NOMO-1 treated with DMSO at 0.1 percent for 48 hours (cell line): ENCODE data around the gene ABCC4.

Experiments
- DNase-seq: peaks from one replicate; lab custom pipeline; 2025; ENCODE audit not compliant: unreplicated experiment; lab: John Stamatoyannopoulos, UW

Gene ABCC4

DNA sequence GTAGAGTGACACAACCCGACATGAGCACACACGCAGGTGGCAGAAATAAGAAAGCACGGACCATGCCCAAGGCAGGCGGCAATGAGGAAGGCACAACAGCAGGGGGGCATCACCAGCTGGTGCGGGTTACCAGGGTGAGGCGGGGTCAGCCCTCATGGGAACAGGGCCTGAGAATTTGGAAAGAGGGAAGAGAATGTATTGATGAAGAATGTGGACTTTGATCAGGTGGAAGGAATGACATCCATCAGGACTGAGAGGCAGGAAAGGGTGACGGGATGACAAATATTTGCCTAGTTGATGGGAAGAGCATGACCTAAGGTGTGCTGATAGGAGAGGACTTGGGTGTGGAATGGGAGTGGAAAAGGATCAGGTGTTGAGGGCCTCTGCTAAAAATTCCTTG is 177.5 kb downstream of the ABCC4 start:
- no peak for DNase-seq

GRCh38 chr13:95122063-95122462 is 179.2 kb downstream of the ABCC4 start:
- DNase-seq, result no peak

GRCh38 chr13:95121516-95121915 is 179.7 kb downstream of the ABCC4 start:
- no peak for DNase-seq

- no peak for DNase-seq
Measured at GRCh38 chr13:95120650-95121049, 180.6 kb downstream of the ABCC4 start.

- no peak for DNase-seq
Measured at GRCh38 chr13:95118541-95119324, 182.5 kb downstream of the ABCC4 start.

GRCh38 chr13:95117092-95117491 is 184.2 kb downstream of the ABCC4 start:
- no peak for DNase-seq

DNA sequence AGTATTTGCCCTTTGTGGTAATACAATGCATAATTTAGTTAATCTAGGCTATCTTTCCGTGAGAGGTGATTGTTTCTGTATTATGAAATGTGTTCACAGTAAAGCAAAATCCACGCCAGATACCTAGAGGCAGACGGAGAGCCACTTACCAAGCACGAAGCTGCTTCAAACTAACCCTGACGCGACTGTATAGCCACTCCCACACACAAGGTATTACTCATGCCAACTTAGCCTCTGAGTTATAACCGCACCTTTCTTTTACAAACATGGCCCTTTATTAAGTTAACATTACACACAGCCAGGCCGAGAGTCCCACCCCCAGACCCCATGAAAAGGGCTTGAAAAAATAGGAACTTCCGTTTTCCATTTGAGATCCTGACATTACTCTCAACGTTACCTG is 185.7 kb downstream of the ABCC4 start:
- DNase-seq, result no peak

- no peak for DNase-seq
Measured at GRCh38 chr13:95113601-95114000, 187.7 kb downstream of the ABCC4 start.

DNA sequence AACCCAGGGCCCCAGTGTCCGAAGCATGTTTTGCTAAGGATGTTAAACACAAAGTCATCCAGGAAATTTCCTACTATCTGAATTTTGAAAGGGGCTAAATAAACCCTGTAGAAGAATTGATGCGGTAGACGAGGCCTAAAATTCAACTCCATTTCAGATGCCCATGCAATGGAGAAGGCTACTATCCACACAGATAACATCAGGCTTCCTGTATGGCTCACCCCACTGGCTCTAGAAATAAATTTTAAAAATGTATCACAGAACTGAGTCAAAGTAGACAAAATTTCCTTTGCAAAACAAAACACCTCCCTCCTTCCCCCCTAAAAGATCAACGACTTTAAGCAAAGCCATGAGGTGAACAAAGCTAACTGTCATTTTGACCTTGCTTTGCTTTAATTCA is 188.4 kb downstream of the ABCC4 start:
- no peak for DNase-seq

DNA sequence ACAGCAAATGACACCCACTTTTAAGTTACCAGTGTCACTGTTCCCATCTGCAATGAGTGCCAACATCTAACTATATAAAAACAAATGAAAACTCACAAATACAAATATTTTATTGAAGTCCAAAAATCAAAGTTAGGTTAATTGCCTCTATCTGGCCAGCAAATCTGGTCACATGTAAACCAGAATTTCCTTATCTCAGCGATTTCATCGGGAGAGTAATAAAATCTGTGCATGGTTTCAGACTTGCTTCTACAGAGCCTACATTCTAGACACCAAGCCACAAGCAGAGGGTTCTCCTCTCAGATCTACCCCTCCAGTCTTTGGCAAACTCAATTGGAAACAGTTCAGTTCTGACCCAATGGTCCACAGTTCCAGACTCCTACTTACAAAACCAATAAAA is 189.6 kb downstream of the ABCC4 start:
- DNase-seq, result no peak

GRCh38 chr13:95106562-95106961 is 194.7 kb downstream of the ABCC4 start:
- no peak for DNase-seq

GRCh38 chr13:95100525-95101433 is 200.5 kb downstream of the ABCC4 start:
- DNase-seq, result no peak

GRCh38 chr13:95099541-95099940 is 201.7 kb downstream of the ABCC4 start:
- no peak for DNase-seq

GRCh38 chr13:95098916-95099315 is 202.3 kb downstream of the ABCC4 start:
- no peak for DNase-seq

DNA sequence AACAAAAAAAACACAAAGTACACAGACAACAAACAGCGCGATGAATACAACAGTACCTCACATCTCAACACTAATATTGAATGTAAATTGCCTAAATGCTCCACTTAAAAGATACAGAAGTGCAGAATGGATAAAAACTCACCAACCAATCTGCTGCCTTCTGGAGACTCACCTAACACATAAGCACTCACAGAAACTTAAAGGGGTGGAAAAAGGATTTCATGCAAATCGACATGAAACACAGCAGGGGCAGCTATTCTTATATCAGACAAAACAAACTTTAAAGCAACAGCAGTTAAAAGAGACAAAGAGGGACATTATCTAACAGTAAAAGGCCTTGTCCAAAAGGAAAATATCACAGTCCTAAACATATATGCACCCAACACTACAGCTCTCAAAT is 209.5 kb downstream of the ABCC4 start:
- DNase-seq, result no peak

DNA sequence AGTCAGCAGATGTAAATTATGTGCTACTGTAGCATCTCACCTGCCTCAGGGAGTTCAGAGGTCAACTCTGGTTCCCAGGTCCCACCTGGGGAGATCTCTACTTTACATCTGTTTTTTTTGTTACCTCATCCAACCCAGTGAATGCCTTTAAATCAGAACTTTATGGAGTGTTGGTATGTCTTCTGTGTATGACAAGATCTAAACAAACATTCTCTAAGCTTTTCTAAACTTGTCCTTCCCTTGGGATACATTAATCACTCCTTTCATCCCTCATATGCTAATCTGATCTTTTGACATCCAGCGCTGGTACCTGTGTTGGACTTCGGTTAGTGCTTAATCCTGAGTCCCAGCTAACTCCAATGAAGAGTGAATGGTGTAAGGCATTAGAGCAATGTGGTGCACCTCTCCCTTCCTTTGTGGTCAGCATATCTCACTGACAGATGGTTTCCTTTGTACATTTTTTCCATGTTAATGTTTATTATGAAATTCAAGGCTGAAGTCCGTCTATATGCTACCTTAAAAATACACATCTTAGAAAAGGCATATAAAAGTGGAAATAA is 213.4 kb downstream of the ABCC4 start:
- no peak for DNase-seq

DNA sequence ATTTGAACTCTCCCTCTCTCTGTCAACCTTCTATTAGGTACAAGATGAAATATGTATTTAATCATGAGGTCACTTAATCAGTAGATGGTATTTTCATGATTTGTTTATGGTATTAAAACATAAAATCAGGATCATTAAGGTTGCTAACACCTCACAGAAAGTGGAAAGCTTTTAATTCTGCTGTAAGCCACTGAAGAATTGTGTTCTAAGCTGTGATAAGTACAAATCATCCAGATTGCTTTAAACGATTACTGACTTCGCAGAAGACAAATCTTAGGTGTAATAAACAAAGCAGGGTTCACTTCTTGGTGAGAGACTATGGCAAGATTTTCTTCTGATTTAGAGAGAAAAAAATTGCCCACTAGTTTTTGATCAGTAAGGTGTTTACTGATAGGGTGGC is 214.5 kb downstream of the ABCC4 start:
- no peak for DNase-seq

DNA sequence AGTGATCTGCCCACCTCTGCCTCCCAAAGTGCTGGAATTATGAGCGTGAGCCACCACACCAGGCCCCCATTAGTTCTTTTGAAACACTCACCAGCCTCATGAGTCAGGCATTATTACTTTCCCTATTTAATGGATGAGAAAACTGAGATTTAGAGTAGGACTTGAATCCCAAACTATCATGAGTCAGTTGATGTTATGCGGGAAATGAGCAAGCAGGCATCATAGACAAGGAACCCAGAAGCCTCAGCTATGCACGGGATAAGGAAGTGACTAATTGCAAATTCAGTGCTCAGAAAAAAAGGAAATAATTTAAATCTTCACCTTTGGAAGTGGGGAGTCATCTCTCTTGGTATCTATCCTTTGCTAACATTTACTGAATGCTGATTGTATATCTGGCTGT is 217.5 kb downstream of the ABCC4 start:
- DNase-seq, result no peak

GRCh38 chr13:95083066-95083465 is 218.2 kb downstream of the ABCC4 start:
- no peak for DNase-seq

- DNase-seq, result no peak
Measured at GRCh38 chr13:95075506-95075905, 225.7 kb downstream of the ABCC4 start.

GRCh38 chr13:95074820-95075219 is 226.4 kb downstream of the ABCC4 start:
- no peak for DNase-seq

GRCh38 chr13:95073747-95074311 is 227.4 kb downstream of the ABCC4 start:
- DNase-seq, result no peak
